Heart left ventricle (tissue), 13 donors: ENCODE results near the gene CREBZF.

ENCODE experiments used
- POLR2A ChIP-seq, 2 donors: fragments of 450-650 bp; IDR thresholded peaks; one replicate each; pipeline ENCODE4 v1.6.1; 2017; ENCODE audit warnings: antibody characterized with exemption in 2 of 2, mild to moderate bottlenecking in 2 of 2, moderate library complexity in 2 of 2
- TF ChIP-seq, protein P1 (sequence below), 12 donors: fragments of 200-600 bp; sonication (generic) in 4 of 12; IDR thresholded peaks; one replicate each; pipeline versions ENCODE4 v1.5.0 to v1.8.0; 2018 to 2022; ENCODE audit warnings: antibody characterized with exemption in 12 of 12, mild to moderate bottlenecking in 5 of 12
- donor health status: ischemic (EF 13 %, LVEDD 7.1; RV severe dilation, severe dysfunction).
- donor health status: DM: no; HTN: yes; CAD: no.
- donor health status: DM: no; HTN: no; CAD: no.
- donor health status: ischemic (EF 25% LVEDD 6.9; RV normal size, moderate dysfunction).
- donor health status: ischemic (EF 25% LVEDD 5.7; RV mildly dilated, moderate dysfunction).
- donor health status: ischemic (EF 35%, LVEDD 5.7; RV mildly dilated, moderate dysfunction).
- donor health status: nonischemic (EF 11% LVEDD 7.7; RV severe dilation, severe dysfunction).
- donor health status: DM: yes; HTN: yes; CAD: no.
- donor health status: PGD.
- donor health status: ischemic (EF 29% LVEDD 5.4; RV normal size, mild dysfunction).
- donor health status: nonischemic (EF 23%, LVEDD 6.1; RV moderate dilation, normal function).

DNA sequence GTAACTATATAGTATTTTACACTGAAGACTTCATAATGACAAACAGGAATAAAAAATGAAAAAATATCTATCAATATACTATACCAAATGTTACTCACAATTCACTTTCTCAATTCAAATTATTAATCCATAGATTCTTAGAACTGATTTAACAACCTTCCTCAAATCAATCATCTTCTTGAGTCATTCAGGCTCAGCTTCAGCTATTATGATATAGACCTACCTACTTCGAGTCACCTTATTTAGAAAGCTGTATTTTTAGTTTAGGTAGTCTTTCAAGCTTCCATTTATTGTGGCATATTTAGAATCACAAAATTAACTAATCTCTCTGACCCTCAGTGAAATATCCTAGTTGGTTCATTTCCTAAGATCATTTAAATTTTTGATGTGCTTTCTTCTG lies 8.2 kb downstream of the CREBZF start:
- TF ChIP-seq, protein P1, sequence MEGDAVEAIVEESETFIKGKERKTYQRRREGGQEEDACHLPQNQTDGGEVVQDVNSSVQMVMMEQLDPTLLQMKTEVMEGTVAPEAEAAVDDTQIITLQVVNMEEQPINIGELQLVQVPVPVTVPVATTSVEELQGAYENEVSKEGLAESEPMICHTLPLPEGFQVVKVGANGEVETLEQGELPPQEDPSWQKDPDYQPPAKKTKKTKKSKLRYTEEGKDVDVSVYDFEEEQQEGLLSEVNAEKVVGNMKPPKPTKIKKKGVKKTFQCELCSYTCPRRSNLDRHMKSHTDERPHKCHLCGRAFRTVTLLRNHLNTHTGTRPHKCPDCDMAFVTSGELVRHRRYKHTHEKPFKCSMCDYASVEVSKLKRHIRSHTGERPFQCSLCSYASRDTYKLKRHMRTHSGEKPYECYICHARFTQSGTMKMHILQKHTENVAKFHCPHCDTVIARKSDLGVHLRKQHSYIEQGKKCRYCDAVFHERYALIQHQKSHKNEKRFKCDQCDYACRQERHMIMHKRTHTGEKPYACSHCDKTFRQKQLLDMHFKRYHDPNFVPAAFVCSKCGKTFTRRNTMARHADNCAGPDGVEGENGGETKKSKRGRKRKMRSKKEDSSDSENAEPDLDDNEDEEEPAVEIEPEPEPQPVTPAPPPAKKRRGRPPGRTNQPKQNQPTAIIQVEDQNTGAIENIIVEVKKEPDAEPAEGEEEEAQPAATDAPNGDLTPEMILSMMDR (IDR thresholded peaks at IDR 0.05), result no peak
- TF ChIP-seq POLR2A (IDR thresholded peaks at IDR 0.05), result no peak
